GM10266 (cell line): ENCODE results near the gene TTC9B.

Experiments
- DNase-seq: peaks from one replicate; pipeline ENCODE4 v3.0.0; 2012; ENCODE audit errors: extremely low spot score
- CTCF ChIP-seq: IDR thresholded peaks from 2 replicates; pipeline ENCODE4 v1.5.1; 2012; ENCODE audit warnings: mild to moderate bottlenecking, low read depth; ENCODE audit not compliant: control insufficient read depth, insufficient read depth; ENCODE audit errors: missing control alignments

The TTC9B gene

GRCh38 chr19:40217934-40218890 lies at the start of gene TTC9B:
TTC9B (minus strand) TSS chr19:40218384; CDS start chr19:40218381, 3 bp downstream.
- DNase-seq = peak; percentile 85
- no peak for TF ChIP-seq CTCF

GRCh38 chr19:40267601-40267997 lies 49.4 kb upstream of the TTC9B start:
- no peak for DNase-seq
- no peak for TF ChIP-seq CTCF

- TF ChIP-seq CTCF = no peak
- no peak for DNase-seq
Measured at GRCh38 chr19:40266912-40267600, 48.9 kb upstream of the TTC9B start.

- no peak for DNase-seq
- no peak for TF ChIP-seq CTCF
Measured at GRCh38 chr19:40266119-40266518, 47.9 kb upstream of the TTC9B start.

- no peak for TF ChIP-seq CTCF
- no peak for DNase-seq
Measured at GRCh38 chr19:40265763-40266099, 47.5 kb upstream of the TTC9B start.

GRCh38 chr19:40265055-40265762 lies 47.0 kb upstream of the TTC9B start:
- TF ChIP-seq CTCF = no peak
- DNase-seq = no peak
